ENCODE measurements around the gene TRPM3. TPM values are rescaled to one million over a fixed set of nuclear protein-coding genes. Genes with fewer than 3 reads are reported as not detected.

TRPM3 gene
- total RNA-seq, 4 donors from 2014 or later: 0.27 to 1.2 (median 0.47) TPM; not detected in 1

DNA sequence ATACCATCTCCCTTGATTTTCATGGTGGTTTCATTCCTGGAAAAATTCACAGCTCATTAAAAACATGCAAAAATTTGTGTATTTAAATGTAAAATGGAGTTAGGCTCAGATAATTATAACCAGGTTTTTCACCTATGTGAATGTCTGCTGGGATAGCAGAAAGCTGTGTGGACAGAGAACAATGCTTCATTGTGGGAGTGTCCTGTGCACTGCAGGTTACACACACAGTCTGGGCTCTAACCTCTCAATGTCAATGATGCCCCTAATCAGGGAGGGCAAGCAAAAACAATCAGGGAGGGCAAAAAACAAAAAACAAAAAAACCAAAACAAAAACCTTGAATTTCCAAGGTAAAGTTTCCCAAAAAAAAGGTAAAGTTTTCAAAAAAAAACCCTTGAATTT lies 548.1 kb downstream of the TRPM3 start:
- peak overlapping the region in 2 of 4 donors; percentile 68 to 72 for H3K27ac ChIP-seq
- no peak for ATAC-seq

DNA sequence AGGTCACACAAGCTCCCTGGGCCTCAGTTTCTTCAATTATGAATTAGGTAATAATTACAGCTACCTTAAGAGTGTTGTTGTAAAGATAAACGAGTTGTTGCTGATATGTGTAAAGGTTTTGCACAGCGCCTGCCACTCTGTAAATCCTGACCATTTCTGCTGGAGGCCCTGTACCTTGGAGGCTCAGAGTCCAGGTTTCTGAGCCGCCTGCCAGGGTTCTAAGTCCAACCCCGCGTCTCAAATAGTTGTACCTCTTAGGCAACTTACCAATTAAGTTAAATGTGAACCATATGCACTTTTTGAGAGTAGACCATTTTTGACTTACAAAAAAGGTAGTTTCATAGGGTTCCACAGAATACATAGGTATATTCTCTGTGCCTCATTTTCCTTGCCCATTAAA lies 550.2 kb downstream of the TRPM3 start:
- no peak for TF ChIP-seq EP300 (IDR thresholded peaks at IDR 0.05)
- TF ChIP-seq, protein P1, sequence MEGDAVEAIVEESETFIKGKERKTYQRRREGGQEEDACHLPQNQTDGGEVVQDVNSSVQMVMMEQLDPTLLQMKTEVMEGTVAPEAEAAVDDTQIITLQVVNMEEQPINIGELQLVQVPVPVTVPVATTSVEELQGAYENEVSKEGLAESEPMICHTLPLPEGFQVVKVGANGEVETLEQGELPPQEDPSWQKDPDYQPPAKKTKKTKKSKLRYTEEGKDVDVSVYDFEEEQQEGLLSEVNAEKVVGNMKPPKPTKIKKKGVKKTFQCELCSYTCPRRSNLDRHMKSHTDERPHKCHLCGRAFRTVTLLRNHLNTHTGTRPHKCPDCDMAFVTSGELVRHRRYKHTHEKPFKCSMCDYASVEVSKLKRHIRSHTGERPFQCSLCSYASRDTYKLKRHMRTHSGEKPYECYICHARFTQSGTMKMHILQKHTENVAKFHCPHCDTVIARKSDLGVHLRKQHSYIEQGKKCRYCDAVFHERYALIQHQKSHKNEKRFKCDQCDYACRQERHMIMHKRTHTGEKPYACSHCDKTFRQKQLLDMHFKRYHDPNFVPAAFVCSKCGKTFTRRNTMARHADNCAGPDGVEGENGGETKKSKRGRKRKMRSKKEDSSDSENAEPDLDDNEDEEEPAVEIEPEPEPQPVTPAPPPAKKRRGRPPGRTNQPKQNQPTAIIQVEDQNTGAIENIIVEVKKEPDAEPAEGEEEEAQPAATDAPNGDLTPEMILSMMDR (IDR thresholded peaks at IDR 0.05): no peak
- TF ChIP-seq POLR2A (IDR thresholded peaks at IDR 0.05): no peak
- TF ChIP-seq POLR2AphosphoS5 (IDR thresholded peaks at IDR 0.05): no peak
- no peaks in the 10 kb centered on the region for H3K36me3 ChIP-seq
- WGBS, 2 donors (ENCODE audit: low coverage in 1 of 2): 97 to 100% methylated on average over 5 of the region's 5 CpGs

More for the DNA sequence above, 548.1 kb downstream of the TRPM3 start:
- H3K4me3 ChIP-seq: no peak overlapping the region
- peaks cover 0 to 42% (median 14%) of the 10 kb centered on the region in 3 donors for H3K4me1 ChIP-seq
- TF ChIP-seq, protein P1 (IDR thresholded peaks at IDR 0.05): no peak
- TF ChIP-seq POLR2A (IDR thresholded peaks at IDR 0.05) (no peak), POLR2AphosphoS5 (IDR thresholded peaks at IDR 0.05) (no peak), EP300 (IDR thresholded peaks at IDR 0.05) (no peak)
- no peaks in the 10 kb centered on the region for H3K36me3 ChIP-seq
- no peaks in the 10 kb centered on the region for H3K9me3 ChIP-seq
- H3K27me3 ChIP-seq: no peaks in the 10 kb centered on the region

DNA sequence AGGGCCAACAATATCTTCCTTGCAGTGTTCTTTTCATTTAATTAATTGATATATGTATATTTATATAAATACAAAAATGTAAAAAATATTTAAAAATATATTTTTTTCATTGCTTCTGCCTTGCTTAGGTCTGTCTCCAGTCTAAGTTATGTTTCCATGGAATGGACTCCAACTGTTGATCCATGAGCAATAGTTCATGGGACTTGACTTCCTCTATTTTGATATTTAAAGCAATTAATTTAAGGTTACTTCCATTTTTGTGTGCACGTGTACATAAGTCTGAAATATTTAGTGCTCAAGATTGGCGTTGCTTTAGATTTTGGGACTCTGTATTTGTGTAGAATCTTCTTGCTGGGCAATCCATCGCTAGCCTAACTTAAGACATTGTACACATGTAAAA lies 551.6 kb downstream of the TRPM3 start:
- Histone ChIP-seq H3K9me3 (no peaks in the 10 kb centered on the region), H3K4me3 (no peak overlapping the region), H3K4me1 (peaks cover 0 to 21% (median 13%) of the 10 kb centered on the region in 3 donors), H3K27ac (no peak overlapping the region), H3K27me3 (no peaks in the 10 kb centered on the region), H3K36me3 (no peaks in the 10 kb centered on the region)
- no peak for ATAC-seq
- 48 to 62% methylated on average over 3 of the region's 3 CpGs for WGBS, 2 donors (ENCODE audit: low coverage in 1 of 2)
- TF ChIP-seq EP300 (IDR thresholded peaks at IDR 0.05) (no peak), POLR2A (IDR thresholded peaks at IDR 0.05) (no peak), POLR2AphosphoS5 (IDR thresholded peaks at IDR 0.05) (no peak)
- TF ChIP-seq, protein P1 (IDR thresholded peaks at IDR 0.05): no peak

More for the DNA sequence above, 550.2 kb downstream of the TRPM3 start:
- H3K9me3 ChIP-seq: no peaks in the 10 kb centered on the region
- peaks cover 0 to 30% (median 14%) of the 10 kb centered on the region in 3 donors for H3K4me1 ChIP-seq
- no peak overlapping the region for H3K27ac ChIP-seq
- H3K4me3 ChIP-seq: no peak overlapping the region
- no peaks in the 10 kb centered on the region for H3K27me3 ChIP-seq
- ATAC-seq: no peak

DNA sequence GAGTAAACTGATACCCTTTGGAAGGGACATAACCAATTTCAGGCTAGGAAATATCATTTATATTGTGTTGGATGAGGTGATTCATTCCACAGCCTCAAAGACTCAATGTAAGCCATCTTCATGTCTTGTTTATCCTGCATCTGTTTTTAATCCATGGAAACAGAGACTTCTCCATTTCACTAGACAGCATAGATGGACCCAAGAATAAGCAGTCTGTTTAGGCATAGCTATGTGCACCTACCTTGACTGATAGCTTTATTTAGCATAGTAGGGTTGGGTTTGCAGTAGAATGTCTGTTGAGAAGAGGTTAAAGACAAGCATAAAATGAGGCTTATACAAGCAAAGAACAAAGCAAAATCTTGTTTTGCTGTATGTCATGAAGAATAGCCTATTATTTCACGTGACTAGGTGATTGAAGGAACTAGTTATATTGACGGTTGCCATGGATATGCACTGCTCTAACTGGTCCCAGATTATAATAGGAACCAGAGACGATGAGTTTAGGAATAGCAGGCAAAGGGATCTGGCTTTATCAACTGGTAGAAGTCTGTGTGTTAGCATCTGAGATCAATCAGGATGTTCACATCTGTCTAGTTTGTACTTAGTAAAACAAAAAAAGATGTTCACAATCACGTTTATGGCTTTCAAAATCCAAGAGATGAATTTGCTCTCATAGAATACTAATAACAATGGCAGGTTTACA lies 552.2 kb downstream of the TRPM3 start:
- 28 to 58% methylated on average over 2 to 4 of the region's 4 CpGs for WGBS, 2 donors (ENCODE audit: low coverage in 1 of 2)
- TF ChIP-seq, protein P1 (IDR thresholded peaks at IDR 0.05): no peak
- no peak for TF ChIP-seq POLR2A (IDR thresholded peaks at IDR 0.05)
- no peak for TF ChIP-seq POLR2AphosphoS5 (IDR thresholded peaks at IDR 0.05)
- TF ChIP-seq EP300 (IDR thresholded peaks at IDR 0.05): no peak
- H3K27me3 ChIP-seq: no peaks in the 10 kb centered on the region
- H3K9me3 ChIP-seq: no peaks in the 10 kb centered on the region
- peaks cover 0 to 15% (median 7%) of the 10 kb centered on the region in 3 donors for H3K4me1 ChIP-seq
- H3K36me3 ChIP-seq: no peaks in the 10 kb centered on the region
- no peak for ATAC-seq
- H3K27ac ChIP-seq: no peak overlapping the region
- no peak overlapping the region for H3K4me3 ChIP-seq

DNA sequence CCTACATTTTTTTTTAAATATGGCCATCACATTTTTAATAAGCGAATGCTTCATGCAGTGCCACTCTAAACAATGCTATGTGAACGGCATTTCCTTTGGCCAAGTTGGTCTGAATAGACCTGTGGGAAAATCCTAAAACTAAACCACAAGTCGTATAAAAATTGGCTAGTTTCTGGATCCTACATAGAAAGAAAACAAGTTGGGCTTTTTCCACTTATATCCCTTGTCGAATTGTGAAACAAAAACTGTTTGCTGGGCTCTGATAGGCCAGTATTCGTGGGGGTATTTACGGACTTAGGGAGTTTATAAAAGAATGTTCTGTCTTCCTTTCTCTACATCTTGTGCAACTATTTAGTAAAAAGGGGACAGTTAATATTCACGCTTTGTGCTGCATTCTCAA lies 553.9 kb downstream of the TRPM3 start:
- H3K4me3 ChIP-seq: no peak overlapping the region
- peaks cover 0 to 4% (median 0%) of the 10 kb centered on the region in 3 donors for H3K4me1 ChIP-seq
- TF ChIP-seq, protein P1 (IDR thresholded peaks at IDR 0.05): no peak
- TF ChIP-seq EP300 (IDR thresholded peaks at IDR 0.05) (no peak), POLR2A (IDR thresholded peaks at IDR 0.05) (no peak), POLR2AphosphoS5 (IDR thresholded peaks at IDR 0.05) (no peak)
- no peaks in the 10 kb centered on the region for H3K36me3 ChIP-seq
- no peaks in the 10 kb centered on the region for H3K27me3 ChIP-seq
- ATAC-seq: no peak
- H3K27ac ChIP-seq: no peak overlapping the region
- no peaks in the 10 kb centered on the region for H3K9me3 ChIP-seq
- WGBS, 2 donors (ENCODE audit: low coverage in 1 of 2): 82 to 97% methylated on average over 6 to 7 of the region's 7 CpGs
